Measurements from ENCODE around the gene HBA2. TPM values are rescaled to one million over a fixed set of nuclear protein-coding genes. Genes with fewer than 3 reads are reported as not detected.
"Not testable (repeated sequence)": the region's sequence is repeated elsewhere in the genome, so short reads cannot be mapped to it uniquely, and the experiment has no call there.

HBA2 gene
- 1,686 TPM for polyA plus RNA-seq (ENCODE audit: insufficient read length)

DNA sequence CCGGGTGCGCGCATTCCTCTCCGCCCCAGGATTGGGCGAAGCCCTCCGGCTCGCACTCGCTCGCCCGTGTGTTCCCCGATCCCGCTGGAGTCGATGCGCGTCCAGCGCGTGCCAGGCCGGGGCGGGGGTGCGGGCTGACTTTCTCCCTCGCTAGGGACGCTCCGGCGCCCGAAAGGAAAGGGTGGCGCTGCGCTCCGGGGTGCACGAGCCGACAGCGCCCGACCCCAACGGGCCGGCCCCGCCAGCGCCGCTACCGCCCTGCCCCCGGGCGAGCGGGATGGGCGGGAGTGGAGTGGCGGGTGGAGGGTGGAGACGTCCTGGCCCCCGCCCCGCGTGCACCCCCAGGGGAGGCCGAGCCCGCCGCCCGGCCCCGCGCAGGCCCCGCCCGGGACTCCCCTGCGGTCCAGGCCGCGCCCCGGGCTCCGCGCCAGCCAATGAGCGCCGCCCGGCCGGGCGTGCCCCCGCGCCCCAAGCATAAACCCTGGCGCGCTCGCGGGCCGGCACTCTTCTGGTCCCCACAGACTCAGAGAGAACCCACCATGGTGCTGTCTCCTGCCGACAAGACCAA lies at the start of gene HBA2:
Gene HBA2 (plus strand): TSS at position 503 of the 568 bp plus-strand sequence. CDS start 37 bp downstream, at position 540.
- not testable (repeated sequence) for DNase-seq

- DNase-seq = not testable (repeated sequence)
Measured at GRCh38 chr16:123558-124350, 48.9 kb upstream of the HBA2 start.

- DNase-seq = peak; percentile 67
Measured at GRCh38 chr16:125011-125410, 47.7 kb upstream of the HBA2 start.

- DNase-seq = no peak
Measured at GRCh38 chr16:129075-129474, 43.6 kb upstream of the HBA2 start.

DNA sequence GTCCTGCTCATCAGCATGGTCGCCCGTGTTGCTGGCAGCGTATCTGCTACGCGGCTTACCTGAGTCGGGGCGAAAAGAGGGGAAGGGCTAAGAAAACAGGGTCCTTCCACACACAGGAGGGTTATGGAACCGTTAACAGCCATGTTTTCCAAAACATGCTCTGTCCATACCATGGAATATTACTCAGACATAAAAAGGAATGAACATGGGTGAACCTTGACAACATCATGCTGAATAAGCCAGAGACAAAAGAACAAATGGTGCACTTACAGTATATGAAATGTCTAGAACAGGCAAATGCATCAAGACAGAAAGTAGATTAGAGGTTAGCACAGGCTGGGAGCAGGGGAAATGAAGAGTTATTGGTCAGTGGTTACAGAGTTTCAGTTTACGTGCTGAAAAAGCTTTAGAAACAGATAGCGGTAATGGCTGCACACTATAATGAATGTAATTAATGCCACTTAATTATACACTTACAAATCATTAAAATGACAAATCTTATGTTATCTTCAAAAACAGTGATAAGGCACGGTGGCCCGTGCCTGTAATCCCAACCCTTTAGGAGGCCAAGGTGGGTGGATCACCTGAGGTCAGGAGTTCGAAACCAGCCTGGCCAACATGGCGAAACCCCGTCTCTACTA lies 42.0 kb upstream of the HBA2 start:
- DNase-seq = no peak

DNA sequence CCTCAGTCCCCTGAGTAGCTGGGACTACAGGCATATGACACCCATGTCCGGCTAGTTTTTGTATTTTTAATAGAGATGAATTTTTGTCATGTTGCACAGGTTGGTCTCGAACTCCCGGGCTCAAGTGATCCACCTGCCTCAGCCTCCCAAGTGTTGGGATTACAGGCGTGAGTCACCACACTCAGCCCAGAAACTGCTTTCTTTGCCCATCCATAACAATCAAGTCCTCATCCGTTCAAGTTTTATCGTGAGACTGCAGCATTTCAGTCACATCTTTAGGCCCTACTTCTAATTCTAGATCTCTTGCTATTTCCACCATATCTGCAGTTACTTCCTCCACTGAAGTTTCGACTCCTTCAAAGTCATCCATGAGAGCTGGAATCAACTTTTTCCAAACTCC lies 40.6 kb upstream of the HBA2 start:
- DNase-seq = no peak

GRCh38 chr16:133716-134115 lies 39.0 kb upstream of the HBA2 start:
- no peak for DNase-seq

- peak; percentile 19 for DNase-seq
Measured at GRCh38 chr16:138049-138417, 34.6 kb upstream of the HBA2 start.

DNA sequence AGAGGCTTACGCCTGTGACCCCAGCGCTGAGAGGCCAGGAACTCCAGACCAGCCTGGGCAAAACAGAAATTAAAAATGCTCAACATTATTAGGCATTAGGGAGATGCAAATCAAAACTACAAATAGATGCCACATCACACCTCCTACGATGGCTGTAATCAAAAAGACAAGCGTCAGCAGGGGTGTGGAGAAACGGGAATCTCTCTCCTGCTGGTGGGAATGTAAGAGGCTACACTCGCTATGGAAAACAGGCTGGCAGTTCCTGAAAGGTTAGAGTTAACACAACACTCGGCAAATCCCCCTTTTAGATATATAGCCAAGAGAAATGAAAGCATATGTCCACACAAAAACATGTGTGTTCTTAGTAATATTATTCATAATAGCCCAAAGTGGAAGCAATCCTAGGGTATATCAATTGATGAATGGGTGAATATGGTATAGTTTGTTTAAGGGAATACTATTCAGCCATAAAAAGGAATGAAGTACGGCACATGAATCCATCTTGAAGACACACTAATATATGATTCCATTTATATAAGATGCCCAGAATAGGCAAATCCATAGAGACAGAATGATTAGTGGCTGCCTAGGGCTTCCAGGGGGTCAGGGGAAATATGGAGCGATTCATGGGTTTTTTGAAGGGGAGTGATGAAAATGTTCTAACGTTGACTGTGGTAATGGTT lies 32.4 kb upstream of the HBA2 start:
- no peak for DNase-seq

DNA sequence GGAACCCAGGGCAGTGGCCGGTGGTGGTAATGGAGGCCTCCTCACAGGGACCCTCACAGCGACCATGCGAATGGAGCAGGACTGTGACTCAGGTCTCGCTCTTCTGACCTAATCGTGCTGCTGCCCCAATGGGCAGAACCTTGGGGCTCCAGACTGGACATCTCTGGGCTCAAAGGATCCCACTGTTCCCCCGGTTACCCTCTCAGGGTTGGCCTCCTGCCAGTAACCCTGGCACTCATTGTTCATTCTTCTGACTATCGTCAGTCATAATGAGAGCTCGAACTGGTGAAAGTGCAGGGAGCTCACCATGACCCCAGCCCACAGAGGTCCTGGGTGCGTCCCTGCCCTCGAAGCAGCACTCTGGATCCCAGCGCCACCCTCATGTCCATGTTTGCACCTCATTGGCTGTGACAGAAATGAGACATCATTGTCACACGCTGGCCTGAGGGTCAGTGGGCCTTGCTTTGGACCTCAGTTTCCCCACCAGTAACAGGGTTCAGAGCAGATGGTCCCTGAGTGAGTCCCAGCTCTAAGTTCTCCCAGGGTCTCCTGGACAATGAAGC lies 30.2 kb upstream of the HBA2 start:
- DNase-seq = no peak

DNA sequence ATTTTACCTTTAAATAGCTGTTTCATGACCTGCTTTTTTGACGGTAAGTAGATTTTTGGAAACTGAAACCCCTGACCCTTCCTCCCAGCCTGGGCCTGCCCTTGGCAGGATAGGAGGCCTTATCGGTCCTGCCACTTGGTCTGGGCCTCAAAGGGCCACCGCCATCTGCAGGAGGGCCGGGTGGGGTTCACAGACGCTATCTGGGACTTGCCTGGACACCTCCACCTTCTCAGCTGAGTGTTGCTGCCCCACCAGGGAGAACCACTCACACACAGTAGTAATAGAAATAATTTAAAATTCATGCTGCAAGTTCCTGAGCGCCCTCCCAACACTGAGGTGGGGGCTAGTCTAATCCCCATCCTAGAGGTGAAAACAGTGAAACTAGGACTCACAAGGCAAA lies 29.6 kb upstream of the HBA2 start:
- no peak for DNase-seq

DNA sequence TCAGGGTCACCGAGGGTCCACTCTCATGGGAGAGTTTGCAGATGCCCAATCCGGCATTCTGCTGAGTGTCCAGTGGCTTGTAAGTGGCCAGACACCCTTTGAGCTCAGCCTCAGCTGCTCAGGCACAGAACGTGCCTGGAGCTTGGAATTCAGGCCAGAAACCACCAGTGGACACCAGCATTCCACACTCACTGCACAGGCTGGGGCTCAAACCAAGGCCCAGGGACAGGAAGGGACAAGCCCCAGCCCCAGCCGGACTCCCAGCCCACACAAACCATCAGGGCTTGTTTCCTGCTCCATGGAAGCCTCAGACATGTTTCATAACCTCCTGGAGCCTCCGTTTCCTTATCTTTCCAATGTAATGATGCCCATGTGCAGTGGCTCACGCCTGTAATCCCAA lies 29.2 kb upstream of the HBA2 start:
- no peak for DNase-seq

GRCh38 chr16:144797-145252 lies 27.9 kb upstream of the HBA2 start:
- DNase-seq = no peak

- no peak for DNase-seq
Measured at GRCh38 chr16:146646-147045, 26.0 kb upstream of the HBA2 start.

DNA sequence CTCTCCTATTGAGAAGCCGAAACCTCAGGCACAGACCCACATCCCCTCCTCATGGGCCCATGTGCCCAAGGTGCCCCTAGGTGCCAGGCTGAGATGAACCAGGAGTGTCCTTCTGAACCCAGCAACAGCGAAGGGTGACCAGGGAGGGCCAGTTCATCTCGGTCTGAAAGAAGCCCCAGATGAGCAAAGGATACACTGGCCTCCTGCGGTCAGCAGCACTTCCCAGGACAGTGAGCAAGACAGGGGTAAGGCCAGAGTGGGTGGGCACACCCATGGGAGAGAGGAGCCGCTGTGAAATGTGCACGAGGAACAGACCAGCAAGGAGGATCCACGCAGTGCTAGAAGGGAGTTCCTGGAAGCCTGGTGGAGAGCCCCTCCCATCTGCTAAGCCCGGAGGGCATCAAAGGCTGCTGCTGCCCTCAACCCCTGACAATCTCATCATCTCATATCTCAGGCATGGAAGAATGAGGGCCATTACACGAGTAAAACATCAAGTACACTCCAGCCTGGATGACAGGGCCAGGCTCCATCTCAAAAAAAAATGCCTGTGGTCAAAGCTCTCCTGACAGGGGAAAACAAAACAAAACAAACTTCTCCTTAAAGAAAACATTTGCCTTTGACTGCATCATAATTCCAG lies 23.5 kb upstream of the HBA2 start:
- no peak for DNase-seq

- no peak for DNase-seq
Measured at GRCh38 chr16:152141-153128, 20.2 kb upstream of the HBA2 start, which contains the start of gene HBZ. Gene HBZ (plus strand): TSS chr16:152644. CDS start chr16:152910, 266 bp downstream.

GRCh38 chr16:153129-153521 lies 19.6 kb upstream of the HBA2 start:
- DNase-seq = not testable (repeated sequence)

DNA sequence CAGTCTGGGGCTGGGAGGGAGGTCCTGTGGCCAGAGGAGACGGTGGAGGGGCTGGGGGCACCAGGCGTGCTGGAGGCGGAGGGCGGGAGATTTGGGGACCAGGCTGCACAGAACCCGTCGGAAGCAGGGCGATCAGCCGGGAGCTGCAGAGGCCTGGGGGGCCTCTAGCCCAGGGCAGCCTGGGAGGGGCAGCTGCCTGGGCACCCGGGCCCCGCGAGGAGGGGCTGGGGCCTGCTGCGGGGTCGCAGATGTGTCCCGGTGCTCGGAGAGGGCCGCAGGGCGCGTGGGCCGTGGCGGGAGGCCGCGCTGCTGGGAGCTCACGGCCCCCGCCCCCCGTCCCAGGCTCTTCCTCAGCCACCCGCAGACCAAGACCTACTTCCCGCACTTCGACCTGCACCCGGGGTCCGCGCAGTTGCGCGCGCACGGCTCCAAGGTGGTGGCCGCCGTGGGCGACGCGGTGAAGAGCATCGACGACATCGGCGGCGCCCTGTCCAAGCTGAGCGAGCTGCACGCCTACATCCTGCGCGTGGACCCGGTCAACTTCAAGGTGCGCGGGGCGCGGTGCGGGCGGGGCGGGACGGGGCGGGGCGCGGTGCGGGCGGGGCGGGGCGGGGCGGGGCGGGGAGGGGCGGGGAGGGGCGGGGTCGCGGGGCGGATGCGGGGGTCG lies 19.0 kb upstream of the HBA2 start:
- DNase-seq = not testable (repeated sequence)

DNA sequence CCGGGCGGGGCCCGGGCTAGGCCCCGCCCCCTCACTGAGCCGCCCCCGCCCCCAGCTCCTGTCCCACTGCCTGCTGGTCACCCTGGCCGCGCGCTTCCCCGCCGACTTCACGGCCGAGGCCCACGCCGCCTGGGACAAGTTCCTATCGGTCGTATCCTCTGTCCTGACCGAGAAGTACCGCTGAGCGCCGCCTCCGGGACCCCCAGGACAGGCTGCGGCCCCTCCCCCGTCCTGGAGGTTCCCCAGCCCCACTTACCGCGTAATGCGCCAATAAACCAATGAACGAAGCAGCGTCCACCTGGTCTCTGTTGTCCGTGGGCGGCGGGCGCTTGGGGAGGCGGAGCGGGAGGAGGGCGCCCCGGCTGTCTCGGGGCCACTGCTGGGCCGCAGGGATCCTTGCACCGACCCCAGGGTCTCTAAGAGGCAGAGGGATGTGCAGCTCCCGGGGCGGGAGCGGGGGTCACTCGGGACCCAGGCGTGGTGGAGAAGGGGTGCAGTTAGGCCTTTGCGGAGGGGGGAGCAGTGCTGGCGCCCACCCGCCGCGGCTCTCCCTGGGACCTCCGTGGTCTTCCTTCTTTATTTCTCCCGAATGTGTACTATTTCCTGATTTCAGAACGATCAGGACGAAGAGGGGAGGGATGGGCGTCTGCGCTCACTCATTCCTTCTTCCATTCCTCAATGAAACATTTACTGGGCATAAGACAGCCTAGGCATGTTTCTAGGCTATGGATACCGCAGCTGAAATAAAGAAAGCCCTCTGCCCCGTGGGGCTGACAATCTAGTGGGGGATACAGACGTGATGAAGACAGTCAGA lies 18.3 kb upstream of the HBA2 start:
- peak; percentile 42 for DNase-seq

Measured in hindlimb muscle (tissue), 1 donor.